Activated CD8-positive, alpha-beta memory T cell treated with anti-CD3 and anti-CD28 coated beads for 48 hours (primary cell): ENCODE measurements around the gene TAC3.
"Not testable (repeated sequence)": the region's sequence is repeated elsewhere in the genome, so short reads cannot be mapped to it uniquely, and the experiment has no call there.

Source experiments
- DNase-seq, 3 experiments: peaks; one replicate each; pipeline ENCODE4 v3.0.0-alpha.2; 2020; ENCODE audit warnings: low read depth in 2 of 3, low spot score in 2 of 3

TAC3 gene

GRCh38 chr12:57037264-57037663 lies 20.9 kb upstream of the TAC3 start:
- no peak for DNase-seq

- no peak for DNase-seq
Observed at GRCh38 chr12:57033431-57033830, 17.1 kb upstream of the TAC3 start.

GRCh38 chr12:57031789-57032188 lies 15.5 kb upstream of the TAC3 start:
- DNase-seq = no peak

GRCh38 chr12:57031138-57031725 lies 14.9 kb upstream of the TAC3 start:
- no peak for DNase-seq

- no peak for DNase-seq
Observed at GRCh38 chr12:57029457-57029856, 13.1 kb upstream of the TAC3 start.

- no peak for DNase-seq
Observed at GRCh38 chr12:57027805-57028153, 11.4 kb upstream of the TAC3 start.

GRCh38 chr12:57027011-57027804 lies 10.9 kb upstream of the TAC3 start:
- no peak for DNase-seq

- DNase-seq = no peak
Observed at GRCh38 chr12:57025196-57025595, 8.9 kb upstream of the TAC3 start.

GRCh38 chr12:57022324-57022723 lies 6.0 kb upstream of the TAC3 start:
- DNase-seq = not testable (repeated sequence)

GRCh38 chr12:57019983-57020719 lies 3.8 kb upstream of the TAC3 start:
- DNase-seq = no peak

- DNase-seq = no peak
Observed at GRCh38 chr12:57018906-57019305, 2.6 kb upstream of the TAC3 start.

- not testable (repeated sequence) for DNase-seq
Observed at GRCh38 chr12:57018353-57018752, 2.0 kb upstream of the TAC3 start.

- DNase-seq = no peak
Observed at GRCh38 chr12:57012600-57013465, 3.5 kb downstream of the TAC3 start.

GRCh38 chr12:57011438-57012424 lies 4.6 kb downstream of the TAC3 start:
- no peak for DNase-seq

- no peak for DNase-seq
Observed at GRCh38 chr12:57010627-57011247, 5.6 kb downstream of the TAC3 start.

GRCh38 chr12:57009949-57010626 lies 6.2 kb downstream of the TAC3 start:
- DNase-seq = no peak

- no peak for DNase-seq
Observed at GRCh38 chr12:57008178-57008577, 8.2 kb downstream of the TAC3 start.

GRCh38 chr12:57006809-57007475 lies 9.4 kb downstream of the TAC3 start:
- no peak for DNase-seq
